Measurements from ENCODE around the gene CGREF1.

DNA sequence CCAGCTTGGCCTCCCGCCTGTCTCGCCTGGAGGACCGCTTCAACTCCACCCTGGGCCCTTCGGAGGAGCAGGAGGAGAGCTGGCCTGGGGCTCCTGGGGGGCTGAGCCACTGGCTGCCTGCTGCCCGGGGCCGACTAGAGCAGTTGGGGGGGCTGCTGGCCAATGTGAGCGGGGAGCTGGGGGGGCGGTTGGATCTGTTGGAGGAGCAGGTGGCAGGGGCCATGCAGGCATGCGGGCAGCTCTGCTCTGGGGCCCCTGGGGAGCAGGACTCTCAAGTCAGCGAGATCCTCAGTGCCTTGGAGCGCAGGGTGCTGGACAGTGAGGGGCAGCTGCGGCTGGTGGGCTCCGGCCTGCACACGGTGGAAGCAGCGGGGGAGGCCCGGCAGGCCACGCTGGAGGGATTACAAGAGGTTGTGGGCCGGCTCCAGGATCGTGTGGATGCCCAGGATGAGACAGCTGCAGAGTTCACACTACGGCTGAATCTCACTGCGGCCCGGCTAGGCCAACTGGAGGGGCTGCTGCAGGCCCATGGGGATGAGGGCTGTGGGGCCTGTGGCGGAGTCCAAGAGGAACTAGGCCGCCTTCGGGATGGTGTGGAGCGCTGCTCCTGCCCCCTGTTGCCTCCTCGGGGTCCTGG, 36.0 kb downstream of the CGREF1 start:
- TF ChIP-seq NFIC (IDR thresholded peaks at IDR 0.05; ENCODE audit: borderline replicate concordance), result no peak
- TF ChIP-seq CHD2 (IDR thresholded peaks at IDR 0.05; ENCODE audit: low read length, partially characterized antibody), result no peak

Data from SK-N-SH (cell line).